HK-2 (cell line): ENCODE data around the gene ADARB2.

Experiments used
- DNase-seq: peaks from one replicate; pipeline ENCODE4 v3.0.0-alpha.2; 2018; ENCODE audit not compliant: unreplicated experiment

The ADARB2 gene

GRCh38 chr10:1736144-1736971 is 967 bp downstream of the ADARB2 start:
- DNase-seq: no peak

GRCh38 chr10:1735562-1735961 is 1.8 kb downstream of the ADARB2 start:
- DNase-seq: no peak

GRCh38 chr10:1734288-1734687 is 3.0 kb downstream of the ADARB2 start:
- DNase-seq: no peak

DNA sequence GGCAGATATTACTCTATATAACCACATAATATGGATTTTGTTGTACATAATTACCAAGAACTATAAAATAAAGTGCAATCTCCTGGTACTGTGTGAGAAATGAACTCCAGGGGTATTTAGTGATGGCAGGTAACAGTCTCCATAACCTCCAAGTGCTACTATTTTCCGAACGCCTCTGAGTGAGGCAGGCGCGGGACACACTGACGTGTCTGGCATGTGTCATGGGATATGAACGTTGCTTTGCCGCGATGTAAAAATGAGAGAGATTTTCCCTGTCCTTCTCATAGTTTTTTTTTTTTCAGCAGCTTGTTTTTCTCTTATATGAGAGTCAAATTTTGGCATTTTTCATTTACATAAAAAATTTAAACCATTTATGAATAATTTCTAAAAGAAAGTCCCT is 3.6 kb downstream of the ADARB2 start:
- DNase-seq: no peak

DNA sequence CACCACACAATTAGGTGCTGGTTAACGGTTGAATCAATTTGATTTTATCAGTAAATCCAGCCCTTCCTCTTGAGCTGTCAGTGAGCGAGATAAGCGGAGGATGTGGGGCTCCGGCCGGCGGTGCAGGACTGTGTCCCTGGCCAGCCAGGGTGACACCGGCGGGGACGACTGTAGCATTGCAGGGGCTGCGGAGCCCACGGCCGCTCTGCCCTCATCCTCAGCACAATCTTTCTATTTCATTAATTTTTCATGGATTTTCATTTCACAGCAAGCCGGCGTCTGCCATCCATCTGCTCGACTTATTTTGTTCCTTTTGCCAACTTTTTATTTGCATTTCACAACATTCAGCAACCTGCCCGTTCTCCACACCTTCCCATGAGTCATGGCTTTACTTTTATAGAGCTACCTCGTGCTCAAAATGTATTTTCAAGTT is 4.7 kb downstream of the ADARB2 start:
- DNase-seq: no peak

GRCh38 chr10:1731592-1731991 is 5.7 kb downstream of the ADARB2 start:
- DNase-seq: no peak

DNA sequence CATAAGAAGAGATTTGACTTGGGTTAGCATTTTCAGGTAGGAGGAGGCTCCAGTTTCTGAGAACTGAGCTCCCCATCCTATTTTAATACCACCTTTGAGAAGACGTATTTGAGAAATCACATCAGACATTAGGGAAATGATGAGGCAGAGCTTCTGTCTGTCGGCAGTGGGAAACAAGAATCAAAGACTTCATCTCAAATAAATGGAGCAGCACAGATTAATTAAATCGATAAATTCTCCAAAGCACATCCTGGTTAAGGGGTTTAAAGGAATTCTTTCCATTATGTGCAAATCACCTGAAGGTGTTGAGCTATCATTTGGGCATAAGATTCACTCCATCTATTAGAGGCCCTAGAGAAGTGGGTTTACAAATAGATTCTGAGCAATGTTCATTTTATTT is 7.6 kb downstream of the ADARB2 start:
- DNase-seq: no peak

GRCh38 chr10:1726861-1727260 is 10.5 kb downstream of the ADARB2 start:
- no peak for DNase-seq

DNA sequence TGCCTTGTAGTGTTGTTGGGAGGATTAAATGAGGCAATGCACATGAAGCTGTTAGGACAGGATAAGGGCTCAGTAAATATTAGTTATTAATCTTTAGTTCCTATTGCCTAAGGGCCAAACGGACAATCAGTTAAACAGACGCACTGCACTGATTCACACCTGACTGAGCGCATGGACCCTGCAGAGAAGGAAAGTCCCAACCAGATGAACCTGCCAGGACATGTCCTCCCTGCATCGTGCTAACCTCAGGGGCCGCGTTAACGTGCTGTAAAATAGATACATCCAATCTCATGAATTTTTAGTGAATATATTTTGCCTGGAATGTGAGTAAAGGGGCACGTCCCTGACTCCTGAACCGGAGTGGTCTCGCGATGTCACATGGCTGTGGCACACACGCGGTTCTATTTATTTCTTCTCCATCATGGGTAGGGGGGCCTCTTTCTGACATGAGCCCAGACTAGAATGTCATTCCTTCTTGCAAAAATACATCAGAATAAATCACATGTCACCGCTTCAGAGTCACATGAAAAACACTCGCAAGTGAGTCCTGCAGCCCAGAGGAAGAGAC is 12.3 kb downstream of the ADARB2 start:
- DNase-seq: no peak

GRCh38 chr10:1716839-1717238 is 20.5 kb downstream of the ADARB2 start:
- no peak for DNase-seq

- no peak for DNase-seq
These were observed 21.5 kb downstream of the ADARB2 start for GRCh38 chr10:1715821-1716220.

GRCh38 chr10:1712944-1713671 is 24.2 kb downstream of the ADARB2 start:
- no peak for DNase-seq

DNA sequence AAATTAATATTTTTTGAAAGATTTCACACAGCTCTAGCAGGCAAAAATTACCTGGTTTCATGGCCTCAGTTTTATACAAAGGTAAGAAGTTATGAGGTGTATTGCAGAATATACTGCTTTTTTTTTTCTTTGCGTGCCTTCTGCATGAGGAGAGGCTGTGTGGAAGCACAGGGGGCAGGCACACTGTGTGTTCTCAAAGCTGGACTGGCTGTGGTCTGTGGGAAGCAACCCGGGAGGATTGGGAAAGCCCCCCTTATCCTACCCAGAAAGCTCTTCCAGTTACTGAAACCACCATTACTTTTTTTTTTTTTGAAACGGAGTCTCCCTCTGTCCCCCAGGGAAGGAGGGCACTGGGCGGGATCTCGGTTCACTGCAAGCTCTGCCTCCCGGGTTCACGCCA is 25.0 kb downstream of the ADARB2 start:
- DNase-seq: no peak

- no peak for DNase-seq
These were observed 28.2 kb downstream of the ADARB2 start for GRCh38 chr10:1709161-1709560.

GRCh38 chr10:1708746-1709145 is 28.6 kb downstream of the ADARB2 start:
- no peak for DNase-seq

DNA sequence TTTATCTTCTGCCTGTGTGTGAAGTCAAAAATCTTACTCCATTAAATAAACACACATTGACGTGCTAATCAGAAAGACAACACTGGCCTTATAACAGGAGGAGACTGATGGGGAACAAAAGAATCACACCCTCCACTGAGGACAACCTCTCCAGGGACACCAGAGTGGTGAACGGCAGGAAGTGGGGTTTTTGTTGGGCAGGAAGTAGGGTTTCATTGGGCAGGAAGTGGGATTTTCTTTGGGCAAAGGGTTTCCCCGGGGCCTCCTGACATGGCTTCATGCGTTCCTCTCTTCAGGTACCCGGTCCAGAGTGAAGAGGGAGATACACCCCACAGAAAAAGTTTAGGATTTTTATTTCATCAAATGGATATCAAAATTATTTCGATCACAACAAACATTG is 30.6 kb downstream of the ADARB2 start:
- DNase-seq: no peak

DNA sequence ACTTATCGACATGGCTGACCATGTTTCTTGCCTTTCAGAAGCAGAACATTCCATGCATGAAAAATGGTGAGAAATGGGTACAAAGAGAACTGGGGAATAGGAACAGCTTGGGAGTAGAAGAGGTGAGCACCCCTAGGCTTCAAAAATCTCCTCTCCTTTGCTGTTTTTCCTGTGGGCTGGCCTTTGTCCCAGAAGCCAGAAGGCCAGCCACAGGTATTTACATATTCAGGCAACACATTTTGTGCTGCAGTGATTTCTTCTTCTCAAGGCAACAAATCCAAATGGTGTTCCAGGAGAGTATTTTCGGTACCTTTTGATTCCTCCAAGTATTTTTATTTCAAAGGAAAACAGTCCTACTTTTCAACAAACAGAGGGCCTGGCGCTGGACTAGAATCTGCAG is 31.1 kb downstream of the ADARB2 start:
- DNase-seq: no peak

DNA sequence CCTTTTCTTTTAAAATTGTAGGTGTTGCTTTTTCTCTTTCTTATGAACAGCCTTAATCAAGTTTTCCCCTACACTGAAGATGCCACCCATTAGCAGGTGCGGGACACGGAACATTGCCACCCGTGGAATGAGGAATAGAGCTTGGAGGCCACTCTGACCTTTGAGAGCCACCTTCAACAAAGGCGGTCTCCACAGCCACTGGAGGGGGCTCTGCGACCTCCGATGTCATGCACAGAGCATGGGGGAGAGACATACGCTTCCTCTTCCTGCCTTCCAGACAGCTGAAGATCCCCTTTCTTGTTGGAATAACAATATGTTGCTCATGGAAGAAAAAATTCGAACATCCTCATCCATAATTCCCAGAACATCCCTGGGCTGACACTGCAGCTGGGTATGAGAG is 39.1 kb downstream of the ADARB2 start:
- no peak for DNase-seq

- no peak for DNase-seq
These were observed 41.2 kb downstream of the ADARB2 start for GRCh38 chr10:1696106-1696505.

DNA sequence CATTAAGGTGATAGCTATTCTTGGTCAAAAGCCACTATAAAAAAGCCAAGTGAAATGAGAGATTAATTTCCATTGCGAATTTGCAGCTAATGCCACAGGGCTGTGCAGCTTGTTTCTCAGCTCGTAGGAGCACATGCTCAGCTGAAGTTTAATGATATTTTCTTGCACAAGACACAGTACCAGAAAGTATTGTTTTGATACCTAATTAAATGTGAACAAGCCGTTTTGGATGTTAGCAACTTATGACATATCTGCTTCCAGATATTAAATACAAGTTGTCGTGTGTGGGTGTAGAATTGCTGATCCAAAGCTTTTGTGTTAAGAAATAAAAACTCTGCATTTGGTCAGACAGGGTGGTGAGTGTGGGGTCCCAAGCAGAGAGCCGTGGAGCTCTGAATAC is 47.2 kb downstream of the ADARB2 start:
- no peak for DNase-seq

DNA sequence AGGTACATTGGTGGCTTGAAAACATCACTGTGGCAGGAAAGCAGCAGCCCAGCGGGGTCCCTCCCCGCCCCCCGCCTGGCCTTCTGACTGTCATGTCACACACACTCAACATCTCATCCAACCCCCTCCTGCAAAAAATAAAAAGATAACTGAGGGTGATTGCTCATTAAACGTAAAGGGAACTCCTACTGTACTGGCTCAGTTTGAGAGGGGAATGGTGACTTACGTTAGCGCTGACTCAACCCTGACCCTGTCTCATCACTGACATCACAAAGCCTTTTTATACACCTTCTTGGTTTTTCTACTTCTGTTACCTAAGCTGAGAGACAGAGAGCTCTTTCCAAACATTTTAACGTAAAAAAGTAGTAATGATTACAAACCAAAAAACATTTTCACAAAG is 48.8 kb downstream of the ADARB2 start:
- no peak for DNase-seq

- no peak for DNase-seq
These were observed 49.6 kb downstream of the ADARB2 start for GRCh38 chr10:1687623-1688150.

- no peak for DNase-seq
These were observed 50.1 kb downstream of the ADARB2 start for GRCh38 chr10:1687190-1687589.
